Fibroblast of the aortic adventitia (primary cell): ENCODE results near the gene SYT1. TPM values are rescaled to one million over a fixed set of nuclear protein-coding genes. Genes with fewer than 3 reads are reported as not detected.

Source experiments
- DNase-seq: peaks from one replicate; pipeline ENCODE4 v3.0.0-alpha.2; 2010; ENCODE audit warnings: low read depth
- H3K4me3 ChIP-seq: 2 replicates; pipeline ENCODE4 v1.5.1; 2011; ENCODE audit warnings: low read depth, mild to moderate bottlenecking, control low read depth, low read length, moderate library complexity
- CTCF ChIP-seq: IDR thresholded peaks from 2 replicates; pipeline ENCODE4 v1.5.1; 2011; ENCODE audit warnings: mild to moderate bottlenecking, low read length, control low read depth, inconsistent platforms; ENCODE audit not compliant: insufficient read depth
- total RNA-seq: library from RNA; depleted of rRNA; stranded (reverse); fragments of >200 nt; gene quantifications from 2 replicates; pipeline ENCODE4 v1.2.3, GENCODE V29; 2012; ENCODE audit warnings: low replicate concordance

The SYT1 gene
- total RNA-seq, 1 donor, result 43.3 TPM

- no peak for TF ChIP-seq CTCF
- no peak overlapping the region for H3K4me3 ChIP-seq
- DNase-seq, result no peak
Measured at GRCh38 chr12:79333144-79333543, 468.6 kb downstream of the SYT1 start.

- DNase-seq, result no peak
Measured at GRCh38 chr12:79337662-79338290, 473.2 kb downstream of the SYT1 start.

GRCh38 chr12:79344855-79345847 lies 480.6 kb downstream of the SYT1 start:
- H3K4me3 ChIP-seq, result no peak overlapping the region
- peak; percentile 34 for DNase-seq
- TF ChIP-seq CTCF, result peak; percentile 50

More at GRCh38 chr12:79337662-79338290, 473.2 kb downstream of the SYT1 start:
- no peak for TF ChIP-seq CTCF
- no peak overlapping the region for H3K4me3 ChIP-seq

- no peak for DNase-seq
- no peak overlapping the region for H3K4me3 ChIP-seq
Measured at GRCh38 chr12:79347866-79348265, 483.3 kb downstream of the SYT1 start.

GRCh38 chr12:79351251-79351650 lies 486.7 kb downstream of the SYT1 start:
- TF ChIP-seq CTCF, result no peak
- no peak for DNase-seq
- H3K4me3 ChIP-seq, result no peak overlapping the region

More at GRCh38 chr12:79347866-79348265, 483.3 kb downstream of the SYT1 start:
- TF ChIP-seq CTCF, result no peak

- no peak for TF ChIP-seq CTCF
- no peak for DNase-seq
- H3K4me3 ChIP-seq, result no peak overlapping the region
Measured at GRCh38 chr12:79356216-79356615, 491.6 kb downstream of the SYT1 start.
